H1 (cell line): Measurements from ENCODE around the gene RETREG1. TPM values are rescaled to one million over a fixed set of nuclear protein-coding genes. Genes with fewer than 3 reads are reported as not detected.

ENCODE experiments used
- CTCF ChIA-PET: fragments of 300-600 bp; sonication (Branson Sonifier 250); formaldehyde crosslinking; loops from one replicate; lab custom pipeline; 2021; ENCODE audit not compliant: partially characterized antibody; lab: Charles Lee
- POLR2A ChIA-PET: fragments of 300-600 bp; sonication (Branson Sonifier 250); formaldehyde crosslinking; loops from one replicate; lab custom pipeline; 2021; ENCODE audit warnings: inconsistent platforms; ENCODE audit not compliant: partially characterized antibody; lab: Charles Lee
- DNase-seq, 2 experiments: peaks; one replicate each; pipeline versions ENCODE4 v3.0.0 to v3.0.0-alpha.2; 2010 to 2022; ENCODE audit warnings: low spot score in 2 of 2, low read depth in 1 of 2, mixed read lengths in 1 of 2
- FAIRE-seq: peaks from 2 replicates; lab custom pipeline; 2011; peaks lifted over from hg19 to GRCh38; lab: Jason Lieb, UNC
- H2AFZ ChIP-seq: 2 replicates; pipeline ENCODE4 v1.8.1; 2012; ENCODE audit warnings: low read length, inconsistent platforms
- H2AK5ac ChIP-seq: 2 replicates; pipeline ENCODE4 v1.6.1; 2013; ENCODE audit warnings: low read depth, low read length
- H2BK120ac ChIP-seq: replicated peaks from 2 replicates; pipeline ENCODE3; 2013; ENCODE audit warnings: low read depth, low read length, inconsistent platforms
- H2BK12ac ChIP-seq: 2 replicates; pipeline ENCODE4 v1.6.1; 2013; ENCODE audit warnings: low read depth, low read length
- H2BK15ac ChIP-seq: 2 replicates; pipeline ENCODE4 v1.6.1; 2013; ENCODE audit warnings: low read length
- H2BK20ac ChIP-seq: 2 replicates; pipeline ENCODE4 v1.6.1; 2013; ENCODE audit warnings: low read length
- H2BK5ac ChIP-seq: 2 replicates; pipeline ENCODE4 v1.6.1; 2013; ENCODE audit warnings: low read depth, low read length
- H3K14ac ChIP-seq: 2 replicates; pipeline ENCODE4 v1.6.1; 2013; ENCODE audit warnings: inconsistent platforms; ENCODE audit not compliant: insufficient read length
- H3K18ac ChIP-seq: 2 replicates; pipeline ENCODE4 v1.6.1; 2013; ENCODE audit warnings: low read length; ENCODE audit errors: extremely low read depth
- H3K23ac ChIP-seq: 2 replicates; pipeline ENCODE4 v1.6.1; 2013; ENCODE audit warnings: inconsistent platforms; ENCODE audit not compliant: insufficient read length
- H3K23me2 ChIP-seq: 2 replicates; pipeline ENCODE4 v1.6.1; 2013; ENCODE audit warnings: low read depth, low read length
- H3K27ac ChIP-seq: 2 replicates; pipeline ENCODE4 v1.6.1; 2011; ENCODE audit warnings: low read depth, low read length, inconsistent platforms
- H3K27me3 ChIP-seq, 4 experiments: replicated peaks in 1 of 4; 1 replicate in 1 of 4; 2 replicates in 3 of 4; pipeline versions ENCODE4 v1.6.1 to v1.8.1; 2011 to 2013; ENCODE audit warnings: low read length in 3 of 4, mild to moderate bottlenecking in 3 of 4, inconsistent platforms in 2 of 4, mixed read lengths in 2 of 4, moderate library complexity in 1 of 4; ENCODE audit not compliant: control insufficient read depth in 3 of 4, insufficient read depth in 3 of 4; ENCODE audit errors: extremely low read depth in 1 of 4
- H3K36me3 ChIP-seq, 4 experiments: 2 replicates each; pipeline versions ENCODE4 v1.6.1 to v1.8.1; 2011 to 2013; ENCODE audit warnings: mild to moderate bottlenecking in 4 of 4, low read length in 3 of 4, moderate library complexity in 2 of 4, control low read depth in 1 of 4, inconsistent platforms in 1 of 4; ENCODE audit not compliant: insufficient read depth in 4 of 4, control insufficient read depth in 2 of 4
- H3K4ac ChIP-seq: replicated peaks from 2 replicates; pipeline ENCODE3; 2013; ENCODE audit warnings: low read length, low read depth, mixed read lengths, inconsistent platforms; ENCODE audit not compliant: insufficient read length
- H3K4me1 ChIP-seq, 4 experiments: replicated peaks in 1 of 4; 1 replicate in 1 of 4; 2 replicates in 3 of 4; pipeline versions ENCODE4 v1.6.1 to v1.8.1; 2011 to 2013; ENCODE audit warnings: low read length in 3 of 4, inconsistent platforms in 2 of 4, mixed read lengths in 1 of 4; ENCODE audit not compliant: insufficient read depth in 4 of 4, control insufficient read depth in 3 of 4
- H3K4me2 ChIP-seq, 2 experiments: 2 replicates each; pipeline versions ENCODE4 v1.6.1 to v1.8.1; 2011 to 2013; ENCODE audit warnings: low read depth in 2 of 2, low read length in 2 of 2, control low read depth in 1 of 2, inconsistent platforms in 1 of 2, mild to moderate bottlenecking in 1 of 2; ENCODE audit not compliant: insufficient read depth in 1 of 2
- H3K4me3 ChIP-seq, 4 experiments: fragments of 200-600, 300-600 bp in 1 of 4; sonication (generic), shearing (Covaris generic), sonication (Bioruptor Twin) in 1 of 4; 2 replicates each; pipeline versions ENCODE4 v1.5.1 to v1.8.1; 2011 to 2016; ENCODE audit warnings: low read length in 4 of 4, low read depth in 3 of 4, control low read depth in 2 of 4, inconsistent platforms in 2 of 4, mild to moderate bottlenecking in 2 of 4, mixed read lengths in 1 of 4, moderate library complexity in 1 of 4; ENCODE audit not compliant: insufficient read depth in 2 of 4; ENCODE audit errors: extremely low read depth in 1 of 4
- H3K56ac ChIP-seq: replicated peaks from 2 replicates; pipeline ENCODE3; 2013; ENCODE audit warnings: low read depth, mild to moderate bottlenecking, mixed read lengths, low read length, inconsistent platforms; ENCODE audit not compliant: insufficient read length
- H3K79me1 ChIP-seq: 2 replicates; pipeline ENCODE4 v1.6.1; 2013; ENCODE audit warnings: low read depth, low read length, control low read depth
- H3K79me2 ChIP-seq, 2 experiments: 2 replicates each; pipeline versions ENCODE4 v1.6.1 to v1.8.1; 2012 to 2013; ENCODE audit warnings: low read length in 2 of 2, mild to moderate bottlenecking in 2 of 2, inconsistent platforms in 1 of 2; ENCODE audit not compliant: insufficient read depth in 2 of 2, control insufficient read depth in 1 of 2
- H3K9ac ChIP-seq, 4 experiments: replicated peaks in 1 of 4; 1 replicate in 1 of 4; 2 replicates in 3 of 4; pipeline versions ENCODE4 v1.6.1 to v1.8.1; 2011 to 2013; ENCODE audit warnings: low read depth in 3 of 4, low read length in 3 of 4, control low read depth in 2 of 4, mild to moderate bottlenecking in 2 of 4, moderate library complexity in 2 of 4, inconsistent platforms in 1 of 4; ENCODE audit errors: extremely low read depth in 1 of 4
- H3K9me3 ChIP-seq, 2 experiments: 2 replicates each; pipeline versions ENCODE4 v1.6.1 to v1.8.1; 2012 to 2013; ENCODE audit warnings: mild to moderate bottlenecking in 2 of 2, moderate library complexity in 2 of 2, control low read depth in 1 of 2, inconsistent platforms in 1 of 2, low read depth in 1 of 2, low read length in 1 of 2, mixed read lengths in 1 of 2; ENCODE audit not compliant: insufficient read depth in 2 of 2
- H4K20me1 ChIP-seq, 2 experiments: replicated peaks in 1 of 2; 2 replicates each; pipeline versions ENCODE3 to v1.8.1; 2011 to 2013; ENCODE audit warnings: inconsistent platforms in 2 of 2, low read length in 2 of 2, mild to moderate bottlenecking in 1 of 2; ENCODE audit not compliant: insufficient read depth in 2 of 2, control insufficient read depth in 1 of 2
- H4K5ac ChIP-seq: 2 replicates; pipeline ENCODE4 v1.6.1; 2013; ENCODE audit warnings: low read length, low read depth, mixed read lengths, inconsistent platforms; ENCODE audit not compliant: insufficient read length
- H4K8ac ChIP-seq: 2 replicates; pipeline ENCODE4 v1.8.0; 2013; ENCODE audit warnings: mild to moderate bottlenecking, moderate library complexity, low read length, inconsistent platforms; ENCODE audit not compliant: insufficient read depth; ENCODE audit errors: extremely low read depth
- H4K91ac ChIP-seq: replicated peaks from 2 replicates; pipeline ENCODE3; 2013; ENCODE audit warnings: low read length, mixed read lengths, inconsistent platforms; ENCODE audit not compliant: insufficient read length
- RAD21 ChIP-seq, 2 experiments: IDR thresholded peaks in 1 of 2; conservative IDR thresholded peaks in 1 of 2; 2 replicates each; pipeline ENCODE4 v1.6.1; 2011; ENCODE audit warnings: low read depth in 2 of 2, low read length in 2 of 2, improper control_type of control experiment in 1 of 2, inconsistent platforms in 1 of 2, mild to moderate bottlenecking in 1 of 2, moderate library complexity in 1 of 2
- YY1 ChIP-seq: IDR thresholded peaks from 2 replicates; pipeline ENCODE4 v1.6.1; 2011; ENCODE audit warnings: low read depth, mild to moderate bottlenecking, low read length
- WGBS, 2 experiments: shearing (Covaris generic) in 1 of 2; methylation state at CpG; one replicate each; pipeline versions ENCODE4 v1.1.6 to v1.1.7; 2013 to 2015; ENCODE audit warnings: low lambda C conversion rate in 2 of 2, mixed read lengths in 2 of 2, inconsistent platforms in 1 of 2, low coverage in 1 of 2, missing lambda C conversion rate in 1 of 2; ENCODE audit not compliant: insufficient replicate concordance in 2 of 2, insufficient coverage in 1 of 2, insufficient read length in 1 of 2; ENCODE audit errors: extremely low coverage in 1 of 2, missing lambda C conversion rate in 1 of 2; 5-methylcytosine and 5-hydroxymethylcytosine counted together
- polyA plus RNA-seq, 7 experiments: library from polyadenylated mRNA; depleted of rRNA in 3 of 7; stranded (reverse) in 5 of 7; unstranded in 2 of 7; fragments of >200 nt in 5 of 7; fragments of 200-250 nt in 2 of 7; gene quantifications; 1 replicate in 5 of 7; 2 replicates in 1 of 7; 4 replicates in 1 of 7; pipeline versions ENCODE4 v1.2.1 to v1.2.3, GENCODE V29; 2011 to 2013; ENCODE audit warnings: missing spikeins in 2 of 7, mixed read lengths in 2 of 7
- total RNA-seq: library from RNA; stranded (reverse); fragmentation: NEBNext Ultra II Directional; extraction: Animal tissue kit (Norgen Biotek cat#: 25700); gene quantifications from 2 replicates; pipeline ENCODE4 v1.2.1, GENCODE V29; 2021
- TF ChIP-seq, protein P1 (sequence below), 3 experiments: IDR thresholded peaks; 1 replicate in 2 of 3; 2 replicates in 1 of 3; pipeline versions ENCODE4 v1.5.1 to v1.6.1; 2011; ENCODE audit warnings: low read length in 3 of 3, mild to moderate bottlenecking in 3 of 3, inconsistent platforms in 2 of 3, low read depth in 1 of 3, moderate library complexity in 1 of 3; ENCODE audit not compliant: insufficient read depth in 1 of 3; ENCODE audit errors: control extremely low read depth in 1 of 3

Gene RETREG1
- total and polyA plus RNA-seq, 2 of the 8 experiments (the other 6 are each of a cell fraction or from before 2014, with no cell fraction given) = 0.62 to 1.9 TPM

DNA sequence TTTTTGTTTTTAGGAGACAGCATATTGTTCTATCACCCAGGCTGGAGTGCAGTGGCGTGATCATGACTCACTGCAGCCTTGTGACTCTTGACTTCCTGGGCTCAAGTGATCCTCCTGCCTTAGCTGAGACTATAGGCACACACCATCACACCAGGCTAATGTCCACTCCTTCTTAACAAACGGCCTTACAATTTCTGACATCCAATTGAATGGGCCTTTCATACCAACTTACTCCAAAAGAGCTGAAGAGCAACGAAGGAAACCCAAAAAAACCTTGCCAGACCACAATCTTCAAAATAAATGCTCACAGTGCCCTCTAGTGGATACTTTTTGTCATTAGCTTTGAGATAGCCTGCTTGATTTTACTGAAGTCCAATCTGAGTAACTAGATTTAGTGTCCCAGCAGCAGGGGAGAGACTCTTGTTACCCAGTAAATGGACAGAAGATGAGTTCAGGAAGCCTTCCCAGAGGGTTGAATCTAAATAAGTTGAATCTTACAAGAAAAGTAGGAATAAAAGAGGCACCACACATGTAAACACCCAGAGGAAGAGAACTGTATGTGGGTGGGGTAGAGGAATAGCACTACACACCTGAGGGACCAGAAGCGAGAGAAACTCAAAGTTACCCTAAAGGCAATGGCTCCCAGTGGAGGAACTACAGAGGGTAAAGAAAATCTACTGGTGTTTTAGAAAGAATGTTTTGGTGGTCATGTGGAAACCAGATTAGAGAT, 160.5 kb downstream of the RETREG1 start:
- Histone ChIP-seq H3K18ac (no peak overlapping the region), H4K5ac (no peak overlapping the region), H2BK12ac (no peak overlapping the region), H3K4me3 (no peak overlapping the region), H3K14ac (no peak overlapping the region), H3K23ac (no peak overlapping the region), H3K36me3 (peaks cover 0 to 38% (median 21%) of the 10 kb centered on the region in 4 experiments; a peak in 7 of 8 replicates), H2AK5ac (no peak overlapping the region), H2BK5ac (no peak overlapping the region), H2BK120ac (no peak overlapping the region), H2AFZ (no peak overlapping the region), H3K4me2 (no peak overlapping the region), H3K4ac (no peak overlapping the region), H3K79me1 (peaks cover 2% of the 10 kb centered on the region; the same call in 1 of the 2 replicates), H3K27me3 (no peaks in the 10 kb centered on the region), H3K23me2 (no peaks in the 10 kb centered on the region), H3K9ac (no peak overlapping the region), H2BK15ac (no peak overlapping the region), H3K79me2 (peaks cover 0 to 17% of the 10 kb centered on the region in 2 experiments; a peak in 2 of 4 replicates), H3K4me1 (peaks cover 0 to 3% (median 0%) of the 10 kb centered on the region in 4 experiments; a peak in 1 of 7 replicates), H3K56ac (no peak overlapping the region), H4K8ac (no peak overlapping the region), H4K91ac (no peak overlapping the region), H2BK20ac (no peak overlapping the region), H4K20me1 (peaks cover 2% of the 10 kb centered on the region in 2 experiments), H3K27ac (no peak overlapping the region), H3K9me3 (no peaks in the 10 kb centered on the region)
- CTCF ChIA-PET = interaction anchor here (0.6 to 11.0 kb wide), 49 partner anchors 9 to 1457 kb away, joined by 3 to 125 read pairs (median 4); partner anchors contain the start of genes MARCHF11 and ZNF622
- TF ChIP-seq, protein P1, sequence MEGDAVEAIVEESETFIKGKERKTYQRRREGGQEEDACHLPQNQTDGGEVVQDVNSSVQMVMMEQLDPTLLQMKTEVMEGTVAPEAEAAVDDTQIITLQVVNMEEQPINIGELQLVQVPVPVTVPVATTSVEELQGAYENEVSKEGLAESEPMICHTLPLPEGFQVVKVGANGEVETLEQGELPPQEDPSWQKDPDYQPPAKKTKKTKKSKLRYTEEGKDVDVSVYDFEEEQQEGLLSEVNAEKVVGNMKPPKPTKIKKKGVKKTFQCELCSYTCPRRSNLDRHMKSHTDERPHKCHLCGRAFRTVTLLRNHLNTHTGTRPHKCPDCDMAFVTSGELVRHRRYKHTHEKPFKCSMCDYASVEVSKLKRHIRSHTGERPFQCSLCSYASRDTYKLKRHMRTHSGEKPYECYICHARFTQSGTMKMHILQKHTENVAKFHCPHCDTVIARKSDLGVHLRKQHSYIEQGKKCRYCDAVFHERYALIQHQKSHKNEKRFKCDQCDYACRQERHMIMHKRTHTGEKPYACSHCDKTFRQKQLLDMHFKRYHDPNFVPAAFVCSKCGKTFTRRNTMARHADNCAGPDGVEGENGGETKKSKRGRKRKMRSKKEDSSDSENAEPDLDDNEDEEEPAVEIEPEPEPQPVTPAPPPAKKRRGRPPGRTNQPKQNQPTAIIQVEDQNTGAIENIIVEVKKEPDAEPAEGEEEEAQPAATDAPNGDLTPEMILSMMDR (IDR thresholded peaks at IDR 0.05; ENCODE audit: control extremely low read depth in 1 of 3, insufficient read depth in 1 of 3, low read depth in 1 of 3, low read length in 3 of 3) = peak in 2 of 3 experiments; percentile 56 to 63; a peak in 3 of 4 replicates
- TF ChIP-seq YY1 (no peak), RAD21 (IDR thresholded peaks at IDR 0.05 in 1 of 2, conservative IDR thresholded peaks at IDR 0.05 in 1 of 2; ENCODE audit: low read depth in 2 of 2, low read length in 2 of 2) (peak; percentile 85 to 87)
- POLR2A ChIA-PET = interaction anchor here (0.6 to 0.7 kb wide), 2 partner anchors 9 to 830 kb away, joined by 4 to 6 read pairs; no protein-coding TSS in a partner anchor
- 80% methylated on average over 4 of the region's 4 CpGs; no CpG with 5 or more reads in 1 of the 2 experiments for WGBS, 2 experiments
- DNase-seq (no peak), FAIRE-seq (peak; percentile 91)
